ENCODE results near the gene SLC30A2. TPM values are rescaled to one million over a fixed set of nuclear protein-coding genes. Genes with fewer than 3 reads are reported as not detected.

SLC30A2 gene
- total RNA-seq, 1 donor from 2014 or later, result 4.4 TPM

DNA sequence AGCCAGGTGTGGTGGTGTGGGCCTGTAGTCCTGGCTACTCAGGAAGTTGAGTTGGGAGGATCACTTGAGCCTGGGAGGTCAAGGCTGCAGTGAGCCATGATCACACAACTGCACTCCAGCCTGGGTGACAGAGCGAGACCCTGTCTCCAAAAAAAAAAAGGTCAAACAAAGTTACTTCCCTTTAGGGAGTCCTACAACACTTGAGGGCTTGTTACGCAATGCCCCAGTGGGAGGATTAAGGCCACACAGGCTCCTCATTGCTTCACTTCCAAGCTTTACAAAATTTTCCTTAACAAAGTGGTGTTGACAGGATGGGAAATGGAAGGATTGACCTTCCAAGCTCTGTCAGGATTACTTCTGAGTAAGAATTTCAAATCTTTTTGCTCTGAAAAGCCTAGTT, 30.6 kb downstream of the SLC30A2 start:
- no peak overlapping the region for H3K27ac Mint-ChIP-seq
- no peaks in the 10 kb centered on the region for H3K9me3 Mint-ChIP-seq
- H3K36me3 Mint-ChIP-seq, result no peaks in the 10 kb centered on the region
- H3K4me1 Mint-ChIP-seq (ENCODE audit: unreplicated experiment), result peaks cover 19% of the 10 kb centered on the region
- H3K4me3 Mint-ChIP-seq, result no peak overlapping the region
- TF ChIP-seq, protein P1, sequence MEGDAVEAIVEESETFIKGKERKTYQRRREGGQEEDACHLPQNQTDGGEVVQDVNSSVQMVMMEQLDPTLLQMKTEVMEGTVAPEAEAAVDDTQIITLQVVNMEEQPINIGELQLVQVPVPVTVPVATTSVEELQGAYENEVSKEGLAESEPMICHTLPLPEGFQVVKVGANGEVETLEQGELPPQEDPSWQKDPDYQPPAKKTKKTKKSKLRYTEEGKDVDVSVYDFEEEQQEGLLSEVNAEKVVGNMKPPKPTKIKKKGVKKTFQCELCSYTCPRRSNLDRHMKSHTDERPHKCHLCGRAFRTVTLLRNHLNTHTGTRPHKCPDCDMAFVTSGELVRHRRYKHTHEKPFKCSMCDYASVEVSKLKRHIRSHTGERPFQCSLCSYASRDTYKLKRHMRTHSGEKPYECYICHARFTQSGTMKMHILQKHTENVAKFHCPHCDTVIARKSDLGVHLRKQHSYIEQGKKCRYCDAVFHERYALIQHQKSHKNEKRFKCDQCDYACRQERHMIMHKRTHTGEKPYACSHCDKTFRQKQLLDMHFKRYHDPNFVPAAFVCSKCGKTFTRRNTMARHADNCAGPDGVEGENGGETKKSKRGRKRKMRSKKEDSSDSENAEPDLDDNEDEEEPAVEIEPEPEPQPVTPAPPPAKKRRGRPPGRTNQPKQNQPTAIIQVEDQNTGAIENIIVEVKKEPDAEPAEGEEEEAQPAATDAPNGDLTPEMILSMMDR (conservative IDR thresholded peaks at IDR 0.05), result no peak
- no peaks in the 10 kb centered on the region for H3K27me3 Mint-ChIP-seq
- DNase-seq (ENCODE audit: extremely low spot score, unreplicated experiment), result no peak

DNA sequence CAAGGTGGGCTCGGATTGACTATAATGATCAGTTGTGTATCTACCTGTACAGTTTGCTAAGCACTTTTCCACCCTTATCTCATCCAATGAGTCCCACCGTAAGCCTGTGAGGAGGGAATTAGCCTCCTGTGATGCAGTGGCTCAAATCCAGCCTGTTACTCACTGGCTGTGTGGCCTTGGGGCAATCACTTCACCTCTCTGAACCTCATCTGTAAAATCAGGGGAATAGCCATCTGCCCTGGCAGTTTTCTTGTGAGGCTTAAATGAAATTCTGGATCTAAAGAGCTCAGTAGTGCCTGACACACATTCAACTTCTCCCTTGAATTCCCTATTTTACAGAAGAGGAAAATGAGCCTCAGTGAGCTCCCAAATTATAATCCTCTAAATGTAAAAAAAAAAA, 31.7 kb downstream of the SLC30A2 start:
- Mint-ChIP-seq H3K27ac (no peak overlapping the region), H3K9me3 (no peaks in the 10 kb centered on the region), H3K4me1 (ENCODE audit: unreplicated experiment) (peaks cover 13% of the 10 kb centered on the region), H3K27me3 (no peaks in the 10 kb centered on the region), H3K4me3 (no peak overlapping the region), H3K36me3 (no peaks in the 10 kb centered on the region)
- TF ChIP-seq, protein P1 (conservative IDR thresholded peaks at IDR 0.05), result no peak
- DNase-seq (ENCODE audit: extremely low spot score, unreplicated experiment), result no peak

- H3K4me1 Mint-ChIP-seq (ENCODE audit: unreplicated experiment), result peaks cover 5% of the 10 kb centered on the region
- no peaks in the 10 kb centered on the region for H3K36me3 Mint-ChIP-seq
- TF ChIP-seq, protein P1 (conservative IDR thresholded peaks at IDR 0.05), result no peak
- H3K4me3 Mint-ChIP-seq, result no peak overlapping the region
- no peaks in the 10 kb centered on the region for H3K27me3 Mint-ChIP-seq
- DNase-seq (ENCODE audit: extremely low spot score, unreplicated experiment), result no peak
- H3K27ac Mint-ChIP-seq, result no peak overlapping the region
- H3K9me3 Mint-ChIP-seq, result no peaks in the 10 kb centered on the region
Observed at GRCh38 chr1:26012864-26013263, 33.1 kb downstream of the SLC30A2 start.

GRCh38 chr1:26010825-26011224, 35.1 kb downstream of the SLC30A2 start:
- Mint-ChIP-seq H3K27me3 (no peaks in the 10 kb centered on the region), H3K36me3 (no peaks in the 10 kb centered on the region), H3K9me3 (no peaks in the 10 kb centered on the region), H3K4me1 (ENCODE audit: unreplicated experiment) (peaks cover 5% of the 10 kb centered on the region), H3K27ac (no peak overlapping the region), H3K4me3 (no peak overlapping the region)
- DNase-seq (ENCODE audit: extremely low spot score, unreplicated experiment), result no peak
- TF ChIP-seq, protein P1 (conservative IDR thresholded peaks at IDR 0.05), result no peak

DNA sequence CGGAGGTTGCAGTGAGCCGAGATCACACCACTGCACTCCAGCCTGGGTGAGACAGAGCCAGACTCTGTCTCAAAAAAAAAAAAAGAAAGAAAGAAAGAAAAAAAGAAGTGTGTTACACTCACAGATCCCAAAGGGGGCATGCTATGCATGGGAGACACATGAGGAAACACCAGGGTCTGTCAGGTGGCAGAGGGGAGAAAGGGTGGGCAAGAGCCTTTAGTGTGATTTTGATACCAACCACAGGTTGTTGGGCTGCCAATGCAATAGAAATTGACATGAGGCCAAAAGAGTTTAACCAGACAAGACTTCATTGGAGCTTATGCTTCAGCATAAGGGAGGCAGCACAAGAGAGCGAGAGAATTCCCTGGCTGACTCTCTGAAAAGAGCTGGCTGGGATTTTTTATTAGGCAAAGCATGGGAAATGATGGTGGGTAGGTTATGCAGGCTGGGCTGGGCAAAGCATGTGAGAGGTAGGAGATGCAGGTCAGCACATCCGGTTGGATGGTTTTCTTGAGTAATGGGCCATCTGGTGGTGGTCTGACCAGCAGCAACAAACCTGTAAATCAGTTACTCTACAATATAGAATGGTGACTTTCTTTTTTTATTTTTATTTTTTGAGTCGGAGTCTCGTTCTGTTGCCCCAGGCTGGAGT, 36.0 kb downstream of the SLC30A2 start:
- TF ChIP-seq, protein P1 (conservative IDR thresholded peaks at IDR 0.05), result peak; percentile 66
- Mint-ChIP-seq H3K9me3 (no peaks in the 10 kb centered on the region), H3K36me3 (no peaks in the 10 kb centered on the region), H3K4me3 (no peak overlapping the region), H3K27me3 (no peaks in the 10 kb centered on the region), H3K27ac (no peak overlapping the region), H3K4me1 (ENCODE audit: unreplicated experiment) (peaks cover 5% of the 10 kb centered on the region)
- DNase-seq (ENCODE audit: extremely low spot score, unreplicated experiment), result no peak
